HepG2 (cell line): Measurements from ENCODE around the gene FRMD4A. TPM values are rescaled to one million over a fixed set of nuclear protein-coding genes. Genes with fewer than 3 reads are reported as not detected.

Experiments used
- ATAC-seq: fragments of 200-7000 bp; cut with Tn5 transposase; 3 replicates; pipeline ENCODE4 v1.9.1; 2020; ENCODE audit warnings: mild to moderate bottlenecking, moderate library complexity
- BruUV-seq: library from RNA; stranded (reverse); fragments of 400-500 nt; replicated peaks from 2 replicates; lab custom pipeline; 2021; lab: Mats Ljungman, UMichigan
- CTCF ChIA-PET: fragments of 300-600 bp; formaldehyde crosslinking; extraction: SDS; loops from one replicate; lab custom pipeline; 2021; ENCODE audit warnings: low total read pairs, inconsistent platforms, low intra/inter-chr PET ratio; lab: Yijun Ruan, JAX
- POLR2A ChIA-PET: fragments of 350-600 bp; sonication (Branson Sonifier 250); formaldehyde crosslinking; loops from one replicate; lab custom pipeline; 2020; ENCODE audit warnings: antibody characterized with exemption, inconsistent platforms; lab: Yijun Ruan, JAX
- DNase-seq: peaks from one replicate; pipeline ENCODE4 v3.0.0-alpha.2; 2015; ENCODE audit warnings: low spot score
- FAIRE-seq: peaks from 3 replicates; lab custom pipeline; 2011; peaks lifted over from hg19 to GRCh38; lab: Jason Lieb, UNC
- H2AFZ ChIP-seq: one replicate; pipeline ENCODE4 v1.6.1; 2011; ENCODE audit warnings: low read length, inconsistent platforms
- H3K27ac ChIP-seq: fragments of 300-600 bp; 3 replicates; pipeline ENCODE4 v1.8.0; 2011; ENCODE audit warnings: mixed run types, mild to moderate bottlenecking, mixed read lengths, low read length, inconsistent platforms; ENCODE audit not compliant: insufficient read depth; ENCODE audit errors: extremely low read length
- H3K27me3 ChIP-seq, 2 experiments: fragments of 200-600 bp in 1 of 2; 2 replicates in 1 of 2; 3 replicates in 1 of 2; pipeline versions ENCODE4 v1.6.0 to v1.8.0; 2011; ENCODE audit warnings: low read length in 2 of 2, mild to moderate bottlenecking in 2 of 2, moderate library complexity in 2 of 2, inconsistent platforms in 1 of 2; ENCODE audit not compliant: insufficient read depth in 2 of 2, control insufficient read depth in 1 of 2
- H3K36me3 ChIP-seq, 2 experiments: fragments of 200-600 bp in 1 of 2; replicated peaks in 1 of 2; 2 replicates in 1 of 2; 3 replicates in 1 of 2; pipeline versions ENCODE4 v1.5.1 to v1.8.0; 2011; ENCODE audit warnings: low read length in 2 of 2, inconsistent platforms in 1 of 2; ENCODE audit not compliant: insufficient read depth in 2 of 2, control insufficient read depth in 1 of 2
- H3K4me1 ChIP-seq: 2 replicates; pipeline ENCODE4 v1.5.1; 2012; ENCODE audit warnings: low read length, inconsistent platforms; ENCODE audit not compliant: insufficient read depth
- H3K4me2 ChIP-seq: 2 replicates; pipeline ENCODE4 v1.6.0; 2011; ENCODE audit warnings: low read depth, low read length, inconsistent platforms
- H3K4me3 ChIP-seq, 3 experiments: fragments of 200-600 bp in 1 of 3; sonication (generic), shearing (Covaris generic) in 1 of 3; replicated peaks in 1 of 3; 2 replicates each; pipeline ENCODE4 v1.5.1; 2011 to 2016; ENCODE audit warnings: low read length in 3 of 3, inconsistent platforms in 2 of 3, low read depth in 2 of 3, mild to moderate bottlenecking in 2 of 3, control low read depth in 1 of 3, mixed read lengths in 1 of 3; ENCODE audit not compliant: insufficient read depth in 1 of 3
- H3K79me2 ChIP-seq: one replicate; pipeline ENCODE4 v1.6.1; 2011; ENCODE audit warnings: low read length, inconsistent platforms; ENCODE audit not compliant: insufficient read depth
- H3K9ac ChIP-seq: 2 replicates; pipeline ENCODE4 v1.6.0; 2011; ENCODE audit warnings: mild to moderate bottlenecking, low read depth, low read length, inconsistent platforms; ENCODE audit not compliant: insufficient read depth
- H3K9me3 ChIP-seq: 2 replicates; pipeline ENCODE4 v1.5.1; 2012; ENCODE audit warnings: mild to moderate bottlenecking, low read length
- H4K20me1 ChIP-seq: 2 replicates; pipeline ENCODE4 v1.6.0; 2011; ENCODE audit warnings: inconsistent platforms, mild to moderate bottlenecking, low read length, moderate library complexity; ENCODE audit not compliant: insufficient read depth
- ZFP36 ChIP-seq: fragments of 150-350 bp; IDR thresholded peaks from 2 replicates; pipeline ENCODE4 v1.6.1; 2018; ENCODE audit warnings: borderline replicate concordance, low read length, low read depth; ENCODE audit not compliant: partially characterized antibody
- ZNF329 ChIP-seq: sonication (generic); formaldehyde crosslinking; IDR thresholded peaks from 2 replicates; pipeline ENCODE4 v1.9.0; 2021; ENCODE audit warnings: low read depth, mild to moderate bottlenecking, missing genetic modification reagents
- ZNF431 ChIP-seq: sonication (generic); formaldehyde crosslinking; IDR thresholded peaks from 2 replicates; pipeline ENCODE4 v1.9.0; 2022; ENCODE audit warnings: missing genetic modification reagents, low read depth, mild to moderate bottlenecking, borderline replicate concordance
- ZNF530 ChIP-seq: sonication (generic); formaldehyde crosslinking; IDR thresholded peaks from 2 replicates; pipeline ENCODE4 v1.5.0; 2020; ENCODE audit warnings: low read depth, mild to moderate bottlenecking, missing genetic modification reagents
- ZNF563 ChIP-seq: sonication (generic); formaldehyde crosslinking; IDR thresholded peaks from 2 replicates; pipeline ENCODE4 v1.8.0; 2022; ENCODE audit warnings: mild to moderate bottlenecking, moderate library complexity, missing genetic modification reagents
- WGBS: methylation state at CpG from one replicate; pipeline ENCODE4 v1.1.6; 2017; ENCODE audit warnings: low lambda C conversion rate; 5-methylcytosine and 5-hydroxymethylcytosine counted together
- in situ Hi-C: cut with HindIII; loops from 2 replicates; pipeline ENCODE4 v1.10.0; 2017; ENCODE audit warnings: low pct_unique_long_range_greater_than_20kb; ENCODE audit not compliant: extremely low pct_ligation_motif_present
- intact Hi-C: fragments of 100-400 bp; cut with micrococcal nuclease; formaldehyde crosslinking; loops from one replicate; pipeline ENCODE4 v1.10.0; 2022; ENCODE audit not compliant: unreplicated experiment
- polyA plus RNA-seq, 8 experiments: library from polyadenylated mRNA; depleted of rRNA in 3 of 8; stranded (reverse) in 7 of 8; unstranded in 1 of 8; fragments of >200 nt; fragmentation: Illumina TruSeq in 4 of 8; extraction: Trizol in 4 of 8; gene quantifications; 2 replicates each; pipeline versions ENCODE4 v1.2.1 to v1.2.3, GENCODE V29; 2011 to 2016; ENCODE audit warnings: low read depth in 4 of 8, missing spikeins in 1 of 8, mixed read lengths in 1 of 8; ENCODE audit not compliant: insufficient read depth in 1 of 8
- total RNA-seq, 5 experiments: library from RNA; depleted of rRNA; stranded (reverse); fragments of >200 nt; fragmentation: Illumina TruSeq; extraction: Trizol; gene quantifications; 2 replicates each; pipeline ENCODE4 v1.2.3, GENCODE V29; 2016; ENCODE audit warnings: low read depth in 1 of 5
- TF ChIP-seq, protein P1 (sequence below): sonication (generic); formaldehyde crosslinking; IDR thresholded peaks from 2 replicates; pipeline ENCODE4 v1.5.1; 2020; ENCODE audit warnings: mild to moderate bottlenecking, missing genetic modification reagents, moderate library complexity

FRMD4A gene
- total and polyA plus RNA-seq, 2 of the 13 experiments (the other 11 are each of a cell fraction or from before 2014, with no cell fraction given), result 0.09 to 0.26 TPM

DNA sequence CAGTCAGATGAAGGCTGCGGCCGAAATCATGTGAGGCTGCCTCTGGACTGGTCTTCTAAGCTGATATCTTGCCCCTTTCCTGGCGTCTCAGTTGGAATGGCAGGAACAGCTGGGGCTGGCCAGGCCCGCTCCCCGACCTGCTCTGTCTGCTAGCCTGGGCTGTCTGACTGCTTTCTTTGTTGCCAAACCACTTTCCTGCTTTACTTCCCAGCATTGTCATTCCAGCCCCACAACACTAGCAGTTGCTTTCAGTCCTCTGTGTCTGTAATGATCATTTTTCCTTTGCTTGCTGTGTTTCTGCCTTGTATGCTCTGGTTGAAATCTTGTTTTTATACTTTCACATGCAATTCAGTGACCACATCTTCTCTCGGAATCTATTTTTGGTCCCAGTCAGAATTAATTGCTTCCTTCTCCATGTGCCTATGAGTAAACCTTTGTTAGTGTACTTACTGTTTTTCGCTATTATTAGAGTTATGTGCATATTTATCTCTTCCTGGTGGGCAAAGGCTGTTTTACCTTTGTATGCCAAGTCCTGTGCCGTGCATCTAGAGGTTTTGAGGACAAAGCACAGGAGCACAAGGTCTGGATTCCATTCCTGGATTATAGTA lies 722.4 kb downstream of the FRMD4A start:
- Histone ChIP-seq H3K9ac (no peak overlapping the region), H3K27ac (no peak overlapping the region), H3K36me3 (peaks cover 4 to 29% of the 10 kb centered on the region in 2 experiments; a peak in 2 of 5 replicates), H3K4me2 (no peak overlapping the region), H3K9me3 (no peaks in the 10 kb centered on the region), H4K20me1 (no peaks in the 10 kb centered on the region), H3K27me3 (no peaks in the 10 kb centered on the region), H2AFZ (no peak overlapping the region), H3K4me3 (no peak overlapping the region), H3K79me2 (no peaks in the 10 kb centered on the region), H3K4me1 (no peaks in the 10 kb centered on the region)
- 97% methylated on average over 8 of the region's 8 CpGs for WGBS
- in situ Hi-C loops (no loop called here), intact Hi-C loops (no loop called here)
- no peak for TF ChIP-seq ZNF563 (CRISPR knock-in tag)
- no peak for TF ChIP-seq ZNF431 (CRISPR knock-in tag)
- no peak for TF ChIP-seq ZNF329 (CRISPR knock-in tag)
- TF ChIP-seq ZNF530, result no peak
- no peak for TF ChIP-seq ZFP36
- TF ChIP-seq, protein P1, sequence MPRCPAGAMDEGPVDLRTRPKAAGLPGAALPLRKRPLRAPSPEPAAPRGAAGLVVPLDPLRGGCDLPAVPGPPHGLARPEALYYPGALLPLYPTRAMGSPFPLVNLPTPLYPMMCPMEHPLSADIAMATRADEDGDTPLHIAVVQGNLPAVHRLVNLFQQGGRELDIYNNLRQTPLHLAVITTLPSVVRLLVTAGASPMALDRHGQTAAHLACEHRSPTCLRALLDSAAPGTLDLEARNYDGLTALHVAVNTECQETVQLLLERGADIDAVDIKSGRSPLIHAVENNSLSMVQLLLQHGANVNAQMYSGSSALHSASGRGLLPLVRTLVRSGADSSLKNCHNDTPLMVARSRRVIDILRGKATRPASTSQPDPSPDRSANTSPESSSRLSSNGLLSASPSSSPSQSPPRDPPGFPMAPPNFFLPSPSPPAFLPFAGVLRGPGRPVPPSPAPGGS, result no peak
- no peak for FAIRE-seq
- BruUV-seq, result no TSS peak
- CTCF ChIA-PET, result no interaction called here
- ATAC-seq, result no peak
- DNase-seq, result no peak
- POLR2A ChIA-PET, result no interaction called here
